HepG2 (cell line): ENCODE data around the gene ZSCAN1. TPM values are rescaled to one million over a fixed set of nuclear protein-coding genes. Genes with fewer than 3 reads are reported as not detected.

Experiments
- ASH2L ChIP-seq: fragments of 300-600, 200-600 bp; sonication (generic); IDR thresholded peaks from 2 replicates; pipeline ENCODE4 v1.7.0; 2017; ENCODE audit warnings: low read depth, mild to moderate bottlenecking, moderate library complexity, mixed read lengths, low read length; ENCODE audit not compliant: insufficient read length
- GPN1 ChIP-seq: sonication (generic); formaldehyde crosslinking; IDR thresholded peaks from 2 replicates; pipeline ENCODE4 v1.5.1; 2020; ENCODE audit warnings: missing genetic modification reagents, borderline replicate concordance
- HDAC2 ChIP-seq: sonication (generic); formaldehyde crosslinking; IDR thresholded peaks from 2 replicates; pipeline ENCODE4 v1.4.0; 2020; ENCODE audit warnings: missing genetic modification reagents
- IKZF5 ChIP-seq: IDR thresholded peaks from 2 replicates; pipeline ENCODE4 v1.6.1; 2018; ENCODE audit warnings: missing genetic modification reagents, mild to moderate bottlenecking, missing compliant biosample characterization
- KLF16 ChIP-seq, 2 experiments: sonication (generic) in 1 of 2; formaldehyde crosslinking in 1 of 2; IDR thresholded peaks; 2 replicates each; pipeline versions ENCODE4 v1.6.1 to v1.8.0; 2016 to 2023; ENCODE audit warnings: missing genetic modification reagents in 2 of 2, missing compliant biosample characterization in 1 of 2
- MNT ChIP-seq: fragments of 450-650 bp; IDR thresholded peaks from 2 replicates; pipeline ENCODE4 v1.6.1; 2016
- NCOA5 ChIP-seq: sonication (generic); formaldehyde crosslinking; IDR thresholded peaks from 2 replicates; pipeline ENCODE4 v1.4.0; 2020; ENCODE audit warnings: missing genetic modification reagents
- NFYB ChIP-seq: sonication (generic); formaldehyde crosslinking; IDR thresholded peaks from 2 replicates; pipeline ENCODE4 v1.4.0; 2020; ENCODE audit warnings: missing genetic modification reagents
- NKX3-1 ChIP-seq: sonication (generic); formaldehyde crosslinking; IDR thresholded peaks from 2 replicates; pipeline ENCODE4 v1.5.0; 2020; ENCODE audit warnings: missing genetic modification reagents
- PHF20 ChIP-seq: sonication (generic); formaldehyde crosslinking; IDR thresholded peaks from 2 replicates; pipeline ENCODE4 v1.5.0; 2020; ENCODE audit warnings: mild to moderate bottlenecking, missing genetic modification reagents
- RBM39 ChIP-seq: fragments of 200-400 bp; formaldehyde crosslinking; IDR thresholded peaks from one replicate; pipeline ENCODE4 v1.6.1; 2018; ENCODE audit warnings: antibody characterized with exemption, mild to moderate bottlenecking, low read depth, low read length; ENCODE audit not compliant: poor library complexity, severe bottlenecking
- SIN3A ChIP-seq: IDR thresholded peaks from 2 replicates; pipeline ENCODE4 v1.6.1; 2011; ENCODE audit warnings: low read depth, mild to moderate bottlenecking, control low read depth, low read length, borderline replicate concordance
- TBX2 ChIP-seq: sonication (generic); formaldehyde crosslinking; IDR thresholded peaks from 2 replicates; pipeline ENCODE4 v1.5.0; 2020; ENCODE audit warnings: missing genetic modification reagents, mild to moderate bottlenecking, borderline replicate concordance
- TEAD3 ChIP-seq: optimal IDR thresholded peaks from 2 replicates; pipeline ENCODE3; 2016; ENCODE audit warnings: borderline replicate concordance
- THAP9 ChIP-seq: sonication (generic); formaldehyde crosslinking; IDR thresholded peaks from 2 replicates; pipeline ENCODE4; 2020; ENCODE audit warnings: missing genetic modification reagents, mild to moderate bottlenecking, borderline replicate concordance
- ZBTB20 ChIP-seq: sonication (generic); formaldehyde crosslinking; IDR thresholded peaks from 2 replicates; pipeline ENCODE4 v1.8.1; 2023; ENCODE audit warnings: missing genetic modification reagents, low read depth, mild to moderate bottlenecking, borderline replicate concordance
- ZFP90 ChIP-seq: sonication (generic); formaldehyde crosslinking; IDR thresholded peaks from 2 replicates; pipeline ENCODE4 v1.8.0; 2022; ENCODE audit warnings: missing genetic modification reagents, mild to moderate bottlenecking, inconsistent platforms, borderline replicate concordance
- ZMAT3 ChIP-seq: sonication (generic); formaldehyde crosslinking; conservative IDR thresholded peaks from 2 replicates; pipeline ENCODE4 v1.7.0; 2021; ENCODE audit warnings: missing genetic modification reagents
- ZMYM3 ChIP-seq: sonication (generic); formaldehyde crosslinking; IDR thresholded peaks from 2 replicates; pipeline ENCODE4 v1.5.1; 2020; ENCODE audit warnings: mild to moderate bottlenecking, missing genetic modification reagents
- ZNF124 ChIP-seq: sonication (generic); formaldehyde crosslinking; IDR thresholded peaks from 2 replicates; pipeline ENCODE4 v1.4.0; 2020; ENCODE audit warnings: missing genetic modification reagents
- ZNF232 ChIP-seq: sonication (generic); formaldehyde crosslinking; IDR thresholded peaks from 2 replicates; pipeline ENCODE4 v1.4.0; 2020; ENCODE audit warnings: missing genetic modification reagents, borderline replicate concordance
- ZNF264 ChIP-seq: sonication (generic); formaldehyde crosslinking; IDR thresholded peaks from 2 replicates; pipeline ENCODE4 v1.4.0; 2020; ENCODE audit warnings: missing genetic modification reagents
- ZNF644 ChIP-seq: IDR thresholded peaks from 2 replicates; pipeline ENCODE4 v1.6.1; 2016; ENCODE audit warnings: low read depth
- ZNF747 ChIP-seq: sonication (generic); formaldehyde crosslinking; IDR thresholded peaks from 2 replicates; pipeline ENCODE4 v1.8.1; 2023; ENCODE audit warnings: missing genetic modification reagents, mild to moderate bottlenecking, borderline replicate concordance
- polyA plus RNA-seq, 8 experiments: library from polyadenylated mRNA; depleted of rRNA in 3 of 8; stranded (reverse) in 7 of 8; unstranded in 1 of 8; fragments of >200 nt; fragmentation: Illumina TruSeq in 4 of 8; extraction: Trizol in 4 of 8; gene quantifications; 2 replicates each; pipeline versions ENCODE4 v1.2.1 to v1.2.3, GENCODE V29; 2011 to 2016; ENCODE audit warnings: low read depth in 4 of 8, missing spikeins in 1 of 8, mixed read lengths in 1 of 8; ENCODE audit not compliant: insufficient read depth in 1 of 8
- total RNA-seq, 5 experiments: library from RNA; depleted of rRNA; stranded (reverse); fragments of >200 nt; fragmentation: Illumina TruSeq; extraction: Trizol; gene quantifications; 2 replicates each; pipeline ENCODE4 v1.2.3, GENCODE V29; 2016; ENCODE audit warnings: low read depth in 1 of 5

Gene ZSCAN1
- total and polyA plus RNA-seq, 2 of the 13 experiments (the other 11 are each of a cell fraction or from before 2014, with no cell fraction given) = not detected

GRCh38 chr19:58002384-58003173 is 31.2 kb upstream of the ZSCAN1 start, which contains the start of gene ZNF606 (continued):
- TF ChIP-seq NKX3-1 (CRISPR knock-in tag) (peak; percentile 17; the same call in 1 of the 2 replicates), KLF16 (CRISPR knock-in tag; IDR thresholded peaks at IDR 0.05) (peak in 1 of 2 experiments; percentile 77; a peak in 2 of 4 replicates), THAP9 (peak; percentile 88; the same call in 1 of the 2 replicates), NFYB (peak; percentile 54), ZBTB20 (peak; percentile 83; the same call in 1 of the 2 replicates), ASH2L (peak; percentile 63), ZNF232 (CRISPR knock-in tag) (no peak; the same call in 1 of the 2 replicates), MNT (no peak), ZNF264 (CRISPR knock-in tag) (no peak; the same call in 1 of the 2 replicates), ZMAT3 (peak; percentile 65; the same call in 1 of the 2 replicates), IKZF5 (CRISPR knock-in tag) (peak; percentile 26; the same call in 1 of the 2 replicates), ZMYM3 (CRISPR knock-in tag) (peak; percentile 99), ZNF124 (CRISPR knock-in tag) (no peak; the same call in 1 of the 2 replicates), ZFP90 (CRISPR knock-in tag) (no peak; the same call in 1 of the 2 replicates), ZNF644 (CRISPR knock-in tag) (0 out of 2 replicates have a peak, but pooled peaks have one; percentile 27), TEAD3 (CRISPR knock-in tag) (peak; percentile 41), ZNF747 (CRISPR knock-in tag) (0 out of 2 replicates have a peak, but pooled peaks have one; percentile 21), PHF20 (peak; percentile 86), NCOA5 (CRISPR knock-in tag) (no peak), RBM39 (peak; percentile 66), TBX2 (peak; percentile 73), HDAC2 (peak; percentile 59), SIN3A (peak; percentile 65; the same call in 1 of the 2 replicates), GPN1 (no peak; the same call in 1 of the 2 replicates)
